AG04450 (cell line): ENCODE results near the gene MAPRE2. TPM values are rescaled to one million over a fixed set of nuclear protein-coding genes. Genes with fewer than 3 reads are reported as not detected.

ENCODE experiments used
- CTCF ChIA-PET: fragments of 300-600, 350-600 bp; formaldehyde crosslinking; extraction: SDS; loops from one replicate; lab custom pipeline; 2022; ENCODE audit warnings: antibody characterized with exemption, inconsistent platforms; lab: Charles Lee
- POLR2A ChIA-PET: fragments of 350-600 bp; formaldehyde crosslinking; extraction: SDS; loops from one replicate; lab custom pipeline; 2021; ENCODE audit warnings: antibody characterized with exemption, inconsistent platforms; lab: Yijun Ruan, JAX
- DNase-seq: peaks from one replicate; pipeline ENCODE4 v3.0.0-alpha.2; 2011; ENCODE audit warnings: low read depth, low spot score
- H3K27ac ChIP-seq: one replicate; pipeline ENCODE4 v1.5.1; 2012; ENCODE audit warnings: low read depth, low read length, control low read depth
- H3K27me3 ChIP-seq: one replicate; pipeline ENCODE4 v1.6.0; 2012; ENCODE audit warnings: low read length; ENCODE audit not compliant: control insufficient read depth, insufficient read depth
- H3K4me3 ChIP-seq: 2 replicates; pipeline ENCODE4 v1.5.1; 2011; ENCODE audit warnings: mild to moderate bottlenecking, low read depth, low read length, control low read depth
- H3K9me3 ChIP-seq: 2 replicates; pipeline ENCODE4 v1.5.1; 2012; ENCODE audit warnings: low read length; ENCODE audit not compliant: control insufficient read depth, insufficient read depth
- polyA plus RNA-seq: library from polyadenylated mRNA; depleted of rRNA; stranded (reverse); fragments of >200 nt; gene quantifications from 2 replicates; pipeline ENCODE4 v1.2.3, GENCODE V29; 2011
- TF ChIP-seq, protein P1 (sequence below): IDR thresholded peaks from 2 replicates; pipeline ENCODE4 v1.5.1; 2011; ENCODE audit warnings: low read depth, low read length, control low read depth, inconsistent platforms

The MAPRE2 gene
- polyA plus RNA-seq, 1 experiment = 48.8 TPM

DNA sequence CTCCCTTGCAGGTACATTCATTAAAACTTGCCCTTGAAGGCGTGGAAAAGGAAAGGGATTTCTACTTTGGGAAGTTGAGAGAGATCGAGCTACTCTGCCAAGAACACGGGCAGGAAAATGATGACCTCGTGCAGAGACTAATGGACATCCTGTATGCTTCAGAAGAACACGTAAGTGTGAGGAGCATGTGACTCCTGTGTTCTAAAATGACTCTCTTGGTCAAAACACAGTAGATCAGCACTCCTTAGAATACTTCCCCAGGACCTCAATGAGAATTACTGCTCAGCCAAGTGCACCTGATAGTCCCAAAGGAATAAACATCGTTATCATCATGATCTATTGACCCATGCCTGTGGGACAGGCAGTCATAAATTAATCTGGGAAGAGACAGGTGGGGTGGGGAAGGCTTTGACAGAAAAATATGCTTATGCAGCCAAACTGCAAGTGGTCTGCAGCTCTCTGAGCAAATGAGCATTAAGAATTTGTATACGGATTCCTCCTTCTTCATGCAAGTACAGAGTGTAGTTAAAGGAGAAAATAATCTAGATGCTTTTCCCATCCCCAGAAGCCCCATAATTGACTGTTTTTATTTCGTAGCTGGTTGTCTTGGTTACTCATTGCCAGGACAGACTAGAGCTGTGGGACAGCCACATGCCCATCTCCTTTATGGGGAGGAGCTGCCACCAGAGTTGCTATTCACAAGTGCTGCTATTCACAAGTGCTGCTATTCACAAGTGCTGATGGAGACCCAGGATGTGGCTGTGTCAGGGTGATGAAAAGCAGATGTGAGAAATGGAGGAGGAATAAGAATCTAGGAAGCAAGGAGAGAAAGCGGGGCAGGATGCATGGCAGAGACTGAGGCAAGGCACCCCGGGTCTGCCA lies 91.0 kb downstream of the MAPRE2 start:
- Histone ChIP-seq H3K27ac (no peak overlapping the region), H3K27me3 (no peaks in the 10 kb centered on the region), H3K4me3 (no peak overlapping the region), H3K9me3 (no peaks in the 10 kb centered on the region)
- DNase-seq = no peak
- POLR2A ChIA-PET = no interaction called here
- CTCF ChIA-PET = interaction anchor here (1.6 kb wide), 1 partner anchor 10 kb away, joined by 4 read pairs; no protein-coding TSS in a partner anchor
- TF ChIP-seq, protein P1, sequence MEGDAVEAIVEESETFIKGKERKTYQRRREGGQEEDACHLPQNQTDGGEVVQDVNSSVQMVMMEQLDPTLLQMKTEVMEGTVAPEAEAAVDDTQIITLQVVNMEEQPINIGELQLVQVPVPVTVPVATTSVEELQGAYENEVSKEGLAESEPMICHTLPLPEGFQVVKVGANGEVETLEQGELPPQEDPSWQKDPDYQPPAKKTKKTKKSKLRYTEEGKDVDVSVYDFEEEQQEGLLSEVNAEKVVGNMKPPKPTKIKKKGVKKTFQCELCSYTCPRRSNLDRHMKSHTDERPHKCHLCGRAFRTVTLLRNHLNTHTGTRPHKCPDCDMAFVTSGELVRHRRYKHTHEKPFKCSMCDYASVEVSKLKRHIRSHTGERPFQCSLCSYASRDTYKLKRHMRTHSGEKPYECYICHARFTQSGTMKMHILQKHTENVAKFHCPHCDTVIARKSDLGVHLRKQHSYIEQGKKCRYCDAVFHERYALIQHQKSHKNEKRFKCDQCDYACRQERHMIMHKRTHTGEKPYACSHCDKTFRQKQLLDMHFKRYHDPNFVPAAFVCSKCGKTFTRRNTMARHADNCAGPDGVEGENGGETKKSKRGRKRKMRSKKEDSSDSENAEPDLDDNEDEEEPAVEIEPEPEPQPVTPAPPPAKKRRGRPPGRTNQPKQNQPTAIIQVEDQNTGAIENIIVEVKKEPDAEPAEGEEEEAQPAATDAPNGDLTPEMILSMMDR = no peak

DNA sequence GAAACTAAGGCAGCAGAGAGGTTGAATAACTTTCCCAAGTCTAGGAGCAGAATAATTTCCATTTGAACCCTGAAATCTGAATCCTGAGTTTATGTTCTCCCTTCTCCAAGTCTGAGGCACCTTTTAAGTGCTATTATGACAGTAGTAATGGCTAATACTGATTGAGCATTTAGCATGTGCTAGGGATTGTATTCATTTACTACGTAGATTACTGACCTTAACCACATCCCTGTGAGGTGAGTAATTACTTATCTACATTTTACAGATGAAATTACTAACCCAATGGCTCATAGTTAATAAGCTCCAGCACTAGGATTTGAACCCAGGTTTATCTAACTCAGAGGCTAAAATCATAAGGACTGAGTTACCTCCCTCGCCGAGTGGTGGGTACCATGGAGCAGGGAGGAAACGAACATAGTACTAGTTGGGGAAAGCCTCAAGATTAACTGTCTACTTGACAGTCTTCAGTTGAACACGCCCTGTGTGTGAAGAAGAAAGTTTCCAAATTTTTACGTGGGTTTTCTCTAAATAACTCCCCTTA lies 93.0 kb downstream of the MAPRE2 start:
- no peak for DNase-seq
- no peaks in the 10 kb centered on the region for H3K27me3 ChIP-seq
- H3K4me3 ChIP-seq = no peak overlapping the region
- ChIA-PET POLR2A (no interaction called here), CTCF (interaction anchor here (1.1 kb wide), 1 partner anchor 9 kb away, joined by 3 read pairs; no protein-coding TSS in a partner anchor)
- no peak overlapping the region for H3K27ac ChIP-seq
- TF ChIP-seq, protein P1 = no peak
- H3K9me3 ChIP-seq = no peaks in the 10 kb centered on the region

DNA sequence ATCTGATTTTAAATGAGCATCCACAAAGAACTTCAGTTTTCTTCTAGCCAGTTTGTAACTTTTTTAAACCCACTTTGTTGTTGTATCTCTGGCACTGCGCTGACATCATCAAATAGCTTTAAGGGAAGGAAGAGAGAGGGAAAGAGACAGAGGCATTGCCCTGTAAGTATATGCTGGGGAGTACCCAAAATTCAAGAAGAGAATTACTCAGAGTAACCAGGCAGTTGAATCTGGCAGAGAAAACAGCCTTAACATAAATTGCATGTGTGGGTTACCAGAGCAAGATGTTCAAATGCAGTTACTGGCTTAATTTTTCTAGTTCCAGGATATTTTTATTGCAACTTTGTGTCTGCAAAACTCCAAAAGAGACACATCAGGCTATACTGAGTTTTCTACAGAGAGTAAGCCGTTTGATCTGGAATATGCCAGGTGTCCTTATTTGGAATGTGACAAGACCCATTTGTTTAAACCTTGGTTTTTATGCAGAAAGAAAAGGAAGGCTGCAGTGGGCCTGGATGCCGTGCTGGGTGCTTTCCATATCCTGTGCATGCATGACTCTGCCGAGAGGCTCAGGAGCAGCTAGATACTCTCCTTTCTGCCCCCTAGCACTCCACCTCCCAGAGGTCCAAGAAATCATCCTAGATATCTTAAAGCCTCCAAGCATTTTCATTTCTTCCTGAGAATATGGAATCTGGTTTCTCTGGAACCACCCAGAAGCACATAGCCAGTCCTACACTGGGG lies 93.7 kb downstream of the MAPRE2 start:
- CTCF ChIA-PET = no interaction called here
- Histone ChIP-seq H3K27me3 (no peaks in the 10 kb centered on the region), H3K27ac (no peak overlapping the region), H3K9me3 (no peaks in the 10 kb centered on the region), H3K4me3 (no peak overlapping the region)
- TF ChIP-seq, protein P1 = no peak
- POLR2A ChIA-PET = no interaction called here
- DNase-seq = no peak

DNA sequence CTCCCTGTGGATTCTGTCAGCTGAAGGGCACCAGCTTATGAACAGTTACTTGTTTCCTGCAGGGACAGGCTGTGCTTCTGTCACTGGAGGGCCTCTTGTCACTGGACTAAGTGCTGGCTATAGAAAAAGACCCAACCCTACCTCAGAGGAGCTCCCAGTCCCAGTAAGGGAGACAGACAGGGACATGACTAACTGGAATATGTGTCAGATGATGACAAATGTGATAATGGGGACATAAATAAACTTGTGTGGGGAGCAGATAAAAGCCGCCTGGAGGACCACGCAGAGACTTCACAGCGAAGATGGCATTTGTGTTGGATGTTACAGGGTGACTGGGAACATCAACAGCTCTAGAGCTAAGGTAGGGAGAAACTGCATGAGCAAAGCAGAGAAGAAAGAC lies 95.0 kb downstream of the MAPRE2 start:
- POLR2A ChIA-PET = no interaction called here
- TF ChIP-seq, protein P1 = no peak

More for the DNA sequence above, 95.0 kb downstream of the MAPRE2 start:
- DNase-seq = no peak
- Histone ChIP-seq H3K4me3 (no peak overlapping the region), H3K9me3 (no peaks in the 10 kb centered on the region), H3K27ac (no peak overlapping the region), H3K27me3 (no peaks in the 10 kb centered on the region)
- CTCF ChIA-PET = interaction anchor here (0.8 kb wide), 1 partner anchor 271 kb away, joined by 5 read pairs; no protein-coding TSS in a partner anchor
